Measurements from ENCODE around the gene CDON. TPM values are rescaled to one million over a fixed set of nuclear protein-coding genes. Genes with fewer than 3 reads are reported as not detected.

CDON gene
- total and polyA plus RNA-seq, 2 donors (not counting 3 experiments of a cell fraction or from before 2014, with no cell fraction given): 1.6 to 3.8 TPM

GRCh38 chr11:126103150-126103549 is 40.5 kb upstream of the CDON start:
- Histone ChIP-seq H3K27ac (ENCODE audit: insufficient read depth, low read depth, low read length) (no peak overlapping the region), H3K27me3 (ENCODE audit: control insufficient read depth in 2 of 2, insufficient read depth in 2 of 2, low read length in 2 of 2) (peaks cover 0 to 2% of the 10 kb centered on the region in 2 experiments), H3K36me3 (ENCODE audit: control insufficient read depth in 2 of 2, extremely low read depth in 1 of 2, insufficient read depth in 2 of 2, low read length in 2 of 2) (no peaks in the 10 kb centered on the region), H4K20me1 (replicated peaks; ENCODE audit: control insufficient read depth, extremely low read depth, insufficient read depth, low read length) (no peaks in the 10 kb centered on the region), H3K4me1 (ENCODE audit: control insufficient read depth, extremely low read depth, insufficient read depth, low read length) (no peaks in the 10 kb centered on the region), H3K9me3 (replicated peaks; ENCODE audit: control insufficient read depth, insufficient read depth, low read length) (no peaks in the 10 kb centered on the region), H3K4me3 (replicated peaks in 1 of 3; ENCODE audit: insufficient read depth in 1 of 3, low read depth in 1 of 3, low read length in 3 of 3) (no peak overlapping the region), H2AFZ (ENCODE audit: low read depth, low read length) (no peak overlapping the region), H3K9me1 (replicated peaks; ENCODE audit: control insufficient read depth, extremely low read depth, insufficient read depth, low read length) (no peaks in the 10 kb centered on the region), H3K4me2 (ENCODE audit: insufficient read depth, low read length) (no peak overlapping the region), H3K79me2 (ENCODE audit: control insufficient read depth, insufficient read depth, low read length) (no peaks in the 10 kb centered on the region), H3K9ac (replicated peaks; ENCODE audit: extremely low read depth, insufficient read depth, low read length) (no peak overlapping the region)
- dilution Hi-C loops (cut with MboI; ENCODE audit: extremely low pct_ligation_motif_present, low sequenced_read_pairs): no loop called here
- CTCF ChIA-PET: no interaction called here
- BruUV-seq (replicated peaks): no TSS peak
- intact Hi-C loops (cut with micrococcal nuclease): no loop called here
- DNase-seq (ENCODE audit: low read depth, low spot score) (no peak), FAIRE-seq (no peak)
- POLR2A ChIA-PET: no interaction called here
- TF ChIP-seq POLR2AphosphoS5 (IDR thresholded peaks at IDR 0.05; ENCODE audit: insufficient read depth, low read depth, low read length) (no peak), JUN (IDR thresholded peaks at IDR 0.05; ENCODE audit: borderline replicate concordance, insufficient read depth, insufficient read length, low read depth) (no peak), MYC (IDR thresholded peaks at IDR 0.05; ENCODE audit: low read depth, low read length) (no peak), EZH2 (IDR thresholded peaks at IDR 0.05; ENCODE audit: borderline replicate concordance, low read depth, low read length, severe bottlenecking) (no peak), FOS (IDR thresholded peaks at IDR 0.05; ENCODE audit: borderline replicate concordance, insufficient read depth, low read length) (no peak), GATA2 (IDR thresholded peaks at IDR 0.05; ENCODE audit: insufficient read depth, insufficient read length, low read depth, low read length) (no peak)

GRCh38 chr11:126102436-126102981 is 39.8 kb upstream of the CDON start:
- BruUV-seq (replicated peaks): no TSS peak
- DNase-seq (ENCODE audit: low read depth, low spot score) (no peak), FAIRE-seq (no peak)
- no peaks in the 10 kb centered on the region for H3K4me1 ChIP-seq (ENCODE audit: control insufficient read depth, extremely low read depth, insufficient read depth, low read length)
- TF ChIP-seq EZH2 (IDR thresholded peaks at IDR 0.05; ENCODE audit: borderline replicate concordance, low read depth, low read length, severe bottlenecking) (no peak), MYC (IDR thresholded peaks at IDR 0.05; ENCODE audit: low read depth, low read length) (no peak), MAX (IDR thresholded peaks at IDR 0.05; ENCODE audit: insufficient read depth, insufficient read length) (no peak), GATA2 (IDR thresholded peaks at IDR 0.05; ENCODE audit: insufficient read depth, insufficient read length, low read depth, low read length) (no peak), POLR2AphosphoS5 (IDR thresholded peaks at IDR 0.05; ENCODE audit: insufficient read depth, low read depth, low read length) (no peak), CTCF (IDR thresholded peaks at IDR 0.05; ENCODE audit: extremely low read depth in 1 of 2, insufficient read depth in 1 of 2, low read depth in 1 of 2, low read length in 2 of 2) (no peak), JUN (IDR thresholded peaks at IDR 0.05; ENCODE audit: borderline replicate concordance, insufficient read depth, insufficient read length, low read depth) (no peak), POLR2A (IDR thresholded peaks at IDR 0.05; ENCODE audit: low read depth, low read length) (no peak), FOS (IDR thresholded peaks at IDR 0.05; ENCODE audit: borderline replicate concordance, insufficient read depth, low read length) (no peak)
- intact Hi-C loops (cut with micrococcal nuclease): no loop called here
- H3K9me1 ChIP-seq (replicated peaks; ENCODE audit: control insufficient read depth, extremely low read depth, insufficient read depth, low read length): no peaks in the 10 kb centered on the region
- no peaks in the 10 kb centered on the region for H3K36me3 ChIP-seq (ENCODE audit: control insufficient read depth in 2 of 2, extremely low read depth in 1 of 2, insufficient read depth in 2 of 2, low read length in 2 of 2)
- no peak overlapping the region for H3K9ac ChIP-seq (replicated peaks; ENCODE audit: extremely low read depth, insufficient read depth, low read length)
- dilution Hi-C loops (cut with MboI; ENCODE audit: extremely low pct_ligation_motif_present, low sequenced_read_pairs): no loop called here
- H2AFZ ChIP-seq (ENCODE audit: low read depth, low read length): no peak overlapping the region
- H3K4me2 ChIP-seq (ENCODE audit: insufficient read depth, low read length): no peak overlapping the region
- H3K4me3 ChIP-seq (replicated peaks in 1 of 3; ENCODE audit: insufficient read depth in 1 of 3, low read depth in 1 of 3, low read length in 3 of 3): no peak overlapping the region
- no peaks in the 10 kb centered on the region for H3K79me2 ChIP-seq (ENCODE audit: control insufficient read depth, insufficient read depth, low read length)
- peaks cover 0 to 2% of the 10 kb centered on the region in 2 experiments for H3K27me3 ChIP-seq (ENCODE audit: control insufficient read depth in 2 of 2, insufficient read depth in 2 of 2, low read length in 2 of 2)
- H3K9me3 ChIP-seq (replicated peaks; ENCODE audit: control insufficient read depth, insufficient read depth, low read length): no peaks in the 10 kb centered on the region
- POLR2A ChIA-PET: no interaction called here
- no peaks in the 10 kb centered on the region for H4K20me1 ChIP-seq (replicated peaks; ENCODE audit: control insufficient read depth, extremely low read depth, insufficient read depth, low read length)
- CTCF ChIA-PET: interaction anchor here (1.0 kb wide), 1 partner anchor 9 kb away, joined by 3 read pairs; no protein-coding TSS in a partner anchor
- H3K27ac ChIP-seq (ENCODE audit: insufficient read depth, low read depth, low read length): no peak overlapping the region
